Measurements from ENCODE around the gene LPA. TPM values are rescaled to one million over a fixed set of nuclear protein-coding genes. Genes with fewer than 3 reads are reported as not detected.
A peak's percentile ranks its signal among the peaks of the same experiment; 100 is the strongest.

Gene LPA
- total and polyA plus RNA-seq, 10 donors: not detected

DNA sequence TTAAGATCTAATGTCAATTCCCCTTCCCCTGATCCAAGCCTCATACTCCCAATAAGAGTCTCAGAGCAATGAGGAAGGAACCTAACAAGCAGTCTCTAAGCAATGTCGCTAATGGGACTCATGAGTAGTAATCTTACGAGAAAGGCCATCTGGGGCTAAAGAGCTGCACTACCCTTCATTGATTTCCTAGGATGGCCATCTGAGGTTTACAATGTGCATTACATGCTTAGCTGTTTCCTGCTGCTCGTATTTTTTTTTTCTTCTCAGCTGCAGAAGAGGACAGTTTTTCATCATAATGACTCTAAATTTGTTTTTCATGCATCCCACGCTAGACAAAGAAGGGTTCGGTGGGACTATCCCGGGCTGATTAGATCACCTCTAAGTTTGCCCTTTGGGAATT lies 119.3 kb downstream of the LPA start:
- 71 to 80% (median 77%) methylated on average over 6 of the region's 6 CpGs for WGBS, 5 donors
- H3K27ac ChIP-seq: no peak overlapping the region
- H3K9me3 ChIP-seq: no peaks in the 10 kb centered on the region
- H3K4me1 ChIP-seq: no peaks in the 10 kb centered on the region
- H3K36me3 ChIP-seq: no peaks in the 10 kb centered on the region
- H3K27me3 ChIP-seq (replicated peaks in 1 of 7): peaks cover 0 to 5% (median 0%) of the 10 kb centered on the region in 7 donors
- DNase-seq: no peak
- no peak for TF ChIP-seq POLR2A (IDR thresholded peaks at IDR 0.05)
- TF ChIP-seq, protein P1, sequence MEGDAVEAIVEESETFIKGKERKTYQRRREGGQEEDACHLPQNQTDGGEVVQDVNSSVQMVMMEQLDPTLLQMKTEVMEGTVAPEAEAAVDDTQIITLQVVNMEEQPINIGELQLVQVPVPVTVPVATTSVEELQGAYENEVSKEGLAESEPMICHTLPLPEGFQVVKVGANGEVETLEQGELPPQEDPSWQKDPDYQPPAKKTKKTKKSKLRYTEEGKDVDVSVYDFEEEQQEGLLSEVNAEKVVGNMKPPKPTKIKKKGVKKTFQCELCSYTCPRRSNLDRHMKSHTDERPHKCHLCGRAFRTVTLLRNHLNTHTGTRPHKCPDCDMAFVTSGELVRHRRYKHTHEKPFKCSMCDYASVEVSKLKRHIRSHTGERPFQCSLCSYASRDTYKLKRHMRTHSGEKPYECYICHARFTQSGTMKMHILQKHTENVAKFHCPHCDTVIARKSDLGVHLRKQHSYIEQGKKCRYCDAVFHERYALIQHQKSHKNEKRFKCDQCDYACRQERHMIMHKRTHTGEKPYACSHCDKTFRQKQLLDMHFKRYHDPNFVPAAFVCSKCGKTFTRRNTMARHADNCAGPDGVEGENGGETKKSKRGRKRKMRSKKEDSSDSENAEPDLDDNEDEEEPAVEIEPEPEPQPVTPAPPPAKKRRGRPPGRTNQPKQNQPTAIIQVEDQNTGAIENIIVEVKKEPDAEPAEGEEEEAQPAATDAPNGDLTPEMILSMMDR (IDR thresholded peaks at IDR 0.05 in 8 of 11, conservative IDR thresholded peaks at IDR 0.05 in 3 of 11): no peak
- no peak for TF ChIP-seq POLR2AphosphoS5 (IDR thresholded peaks at IDR 0.05)
- no peak overlapping the region for H3K4me3 ChIP-seq
- intact Hi-C loops (cut with DNase I; ENCODE audit: low total_unique reads): no loop called here

DNA sequence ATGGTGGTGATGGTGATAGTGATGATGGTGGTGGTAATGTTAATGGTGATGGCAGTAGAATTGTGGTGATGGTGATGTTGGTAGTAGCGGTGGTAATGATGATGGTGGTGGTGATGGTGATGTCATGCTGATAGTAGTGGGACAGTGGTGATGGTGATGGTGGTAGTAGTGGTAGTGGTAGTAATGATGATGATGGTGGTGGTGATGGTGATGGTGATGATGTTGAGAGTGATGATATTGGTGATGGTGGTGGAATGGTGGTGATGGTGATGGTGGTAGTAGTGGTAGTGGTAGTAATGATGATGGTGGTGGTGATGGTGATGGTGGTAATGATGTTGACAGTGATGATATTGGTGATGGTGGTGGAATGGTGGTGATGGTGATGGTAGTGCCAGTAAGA lies 128.8 kb downstream of the LPA start:
- intact Hi-C loops (cut with DNase I; ENCODE audit: low total_unique reads): loop anchor here (10.0 kb wide), 1 partner anchor 400 kb away; no protein-coding TSS in a partner anchor
- WGBS, 5 donors: 79 to 98% (median 95%) methylated on average over 1 of the region's 1 CpG
- no peak overlapping the region for H3K4me3 ChIP-seq
- peaks cover 0 to 4% (median 0%) of the 10 kb centered on the region in 7 donors for H3K27me3 ChIP-seq (replicated peaks in 1 of 7)
- H3K36me3 ChIP-seq: no peaks in the 10 kb centered on the region
- H3K9me3 ChIP-seq: no peaks in the 10 kb centered on the region
- DNase-seq: no peak
- TF ChIP-seq POLR2A (IDR thresholded peaks at IDR 0.05) (no peak), POLR2AphosphoS5 (IDR thresholded peaks at IDR 0.05) (no peak)
- TF ChIP-seq, protein P1 (IDR thresholded peaks at IDR 0.05 in 8 of 11, conservative IDR thresholded peaks at IDR 0.05 in 3 of 11): no peak
- H3K4me1 ChIP-seq: peaks cover 0 to 7% (median 5%) of the 10 kb centered on the region in 6 donors
- H3K27ac ChIP-seq: no peak overlapping the region

DNA sequence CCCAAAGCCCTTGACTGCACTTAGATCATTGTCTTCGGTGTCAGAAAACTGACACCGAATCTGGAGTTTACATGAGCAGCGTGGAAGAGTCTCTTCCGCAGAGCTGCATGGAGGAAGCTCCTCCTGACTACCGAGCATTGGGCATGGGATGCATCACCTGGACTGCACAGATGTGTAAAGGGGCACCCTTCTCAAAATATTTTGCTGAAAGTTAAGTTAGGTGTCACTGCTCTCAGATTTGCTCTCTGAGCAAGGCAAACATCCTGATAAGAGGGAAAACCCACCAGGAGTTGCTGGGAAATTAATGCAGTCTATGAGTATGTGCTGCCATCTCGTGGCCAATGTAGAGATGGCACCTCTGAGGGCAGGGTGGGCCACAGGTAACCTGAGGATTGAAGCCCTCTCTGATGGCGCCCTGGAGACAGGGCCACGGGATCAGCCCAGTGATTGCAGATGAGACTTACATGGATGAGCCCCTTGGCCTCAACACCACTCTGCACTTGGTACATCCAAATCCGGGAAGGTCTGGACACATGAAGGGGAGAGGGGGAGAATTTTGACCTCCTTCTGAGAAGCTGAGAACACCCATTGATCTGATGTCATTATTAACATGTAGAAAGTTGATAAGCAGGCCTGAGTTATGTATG lies 129.9 kb downstream of the LPA start:
- peak; percentile 79 for DNase-seq
- H3K36me3 ChIP-seq: no peaks in the 10 kb centered on the region
- H3K27me3 ChIP-seq (replicated peaks in 1 of 7): peaks cover 0 to 4% (median 0%) of the 10 kb centered on the region in 7 donors
- peak overlapping the region in 1 of 8 donors; percentile 42 for H3K4me3 ChIP-seq
- 12 to 18% (median 15%) methylated on average over 9 of the region's 9 CpGs for WGBS, 5 donors
- no peak for TF ChIP-seq POLR2A (IDR thresholded peaks at IDR 0.05)
- no peak for TF ChIP-seq POLR2AphosphoS5 (IDR thresholded peaks at IDR 0.05)
- TF ChIP-seq, protein P1 (IDR thresholded peaks at IDR 0.05 in 8 of 11, conservative IDR thresholded peaks at IDR 0.05 in 3 of 11): peak; percentile 79 to 96 (median 93)
- H3K9me3 ChIP-seq: peaks cover 0 to 6% (median 0%) of the 10 kb centered on the region in 8 donors
- H3K27ac ChIP-seq: no peak overlapping the region
- intact Hi-C loops (cut with DNase I; ENCODE audit: low total_unique reads): loop anchor here (10.0 kb wide), 1 partner anchor 399 kb away; no protein-coding TSS in a partner anchor
- peaks cover 0 to 7% (median 5%) of the 10 kb centered on the region in 6 donors for H3K4me1 ChIP-seq

DNA sequence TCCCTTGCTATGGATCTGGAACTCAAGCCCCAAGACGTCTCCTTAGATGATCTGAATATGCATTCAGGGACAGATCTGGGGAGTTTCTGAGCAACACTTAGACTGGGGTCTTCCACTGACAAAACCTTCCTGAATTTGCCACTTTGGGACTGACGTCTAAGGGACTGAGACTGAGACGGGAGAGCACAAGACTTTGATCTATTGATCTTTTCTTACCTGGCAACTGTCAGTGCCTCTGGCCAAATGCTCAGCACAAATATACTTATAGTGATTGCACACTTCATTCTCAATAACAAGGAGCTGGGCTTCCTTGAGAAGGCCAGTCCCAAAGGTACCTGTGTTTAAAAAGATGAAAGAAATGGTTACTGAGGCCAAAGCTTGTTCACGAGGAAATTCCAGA lies 131.8 kb downstream of the LPA start:
- WGBS, 5 donors: 67 to 82% (median 75%) methylated on average over 4 of the region's 4 CpGs
- intact Hi-C loops (cut with DNase I; ENCODE audit: low total_unique reads): loop anchor here (10.0 kb wide), 1 partner anchor 398 kb away; no protein-coding TSS in a partner anchor
- TF ChIP-seq, protein P1 (IDR thresholded peaks at IDR 0.05 in 8 of 11, conservative IDR thresholded peaks at IDR 0.05 in 3 of 11): no peak
- no peak for TF ChIP-seq POLR2AphosphoS5 (IDR thresholded peaks at IDR 0.05)
- TF ChIP-seq POLR2A (IDR thresholded peaks at IDR 0.05): no peak
- peaks cover 0 to 6% (median 0%) of the 10 kb centered on the region in 8 donors for H3K9me3 ChIP-seq
- DNase-seq: no peak
- peaks cover 0 to 12% (median 0%) of the 10 kb centered on the region in 7 donors for H3K27me3 ChIP-seq (replicated peaks in 1 of 7)
- peaks cover 0 to 7% (median 5%) of the 10 kb centered on the region in 6 donors for H3K4me1 ChIP-seq
- no peaks in the 10 kb centered on the region for H3K36me3 ChIP-seq
- no peak overlapping the region for H3K27ac ChIP-seq
- no peak overlapping the region for H3K4me3 ChIP-seq
